Skin of body (tissue), 2 donors: ENCODE measurements around the gene MAGEF1. TPM values are rescaled to one million over a fixed set of nuclear protein-coding genes. Genes with fewer than 3 reads are reported as not detected.
A peak's percentile ranks its signal among the peaks of the same experiment; 100 is the strongest.

Experiments
- DNase-seq: peaks from one replicate; lab custom pipeline; 2025; lab: John Stamatoyannopoulos, UW
- total RNA-seq: library from RNA; depleted of rRNA; stranded (reverse); fragments of >200 nt; gene quantifications from one replicate; pipeline ENCODE4 v1.2.3, GENCODE V29; 2014

MAGEF1 gene
- total RNA-seq, 1 donor from 2014 or later = 21.3 TPM

- peak; percentile 95 for DNase-seq
Measured at GRCh38 chr3:184691397-184692231, 20.2 kb downstream of the MAGEF1 start.

- DNase-seq = no peak
Measured at GRCh38 chr3:184690192-184690883, 21.5 kb downstream of the MAGEF1 start.

DNA sequence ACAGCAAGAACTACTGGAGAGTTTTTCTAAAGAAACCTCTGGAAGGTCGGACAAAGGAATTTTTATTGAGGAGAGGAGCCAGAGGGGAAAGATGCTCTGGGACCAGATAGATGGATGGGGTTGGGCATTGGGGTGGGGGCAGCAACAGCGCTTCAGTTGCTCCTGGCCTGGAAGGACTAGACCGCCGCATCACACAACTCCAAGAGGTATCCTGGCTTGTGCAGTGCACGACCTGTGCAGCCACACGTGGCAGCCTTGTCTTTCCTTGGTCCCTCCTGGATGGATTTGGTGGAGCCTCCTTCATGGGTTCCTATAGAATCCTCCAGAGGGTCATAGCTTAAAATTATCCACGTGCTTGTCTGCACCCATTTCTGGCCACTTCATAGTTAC lies 23.0 kb downstream of the MAGEF1 start:
- no peak for DNase-seq

DNA sequence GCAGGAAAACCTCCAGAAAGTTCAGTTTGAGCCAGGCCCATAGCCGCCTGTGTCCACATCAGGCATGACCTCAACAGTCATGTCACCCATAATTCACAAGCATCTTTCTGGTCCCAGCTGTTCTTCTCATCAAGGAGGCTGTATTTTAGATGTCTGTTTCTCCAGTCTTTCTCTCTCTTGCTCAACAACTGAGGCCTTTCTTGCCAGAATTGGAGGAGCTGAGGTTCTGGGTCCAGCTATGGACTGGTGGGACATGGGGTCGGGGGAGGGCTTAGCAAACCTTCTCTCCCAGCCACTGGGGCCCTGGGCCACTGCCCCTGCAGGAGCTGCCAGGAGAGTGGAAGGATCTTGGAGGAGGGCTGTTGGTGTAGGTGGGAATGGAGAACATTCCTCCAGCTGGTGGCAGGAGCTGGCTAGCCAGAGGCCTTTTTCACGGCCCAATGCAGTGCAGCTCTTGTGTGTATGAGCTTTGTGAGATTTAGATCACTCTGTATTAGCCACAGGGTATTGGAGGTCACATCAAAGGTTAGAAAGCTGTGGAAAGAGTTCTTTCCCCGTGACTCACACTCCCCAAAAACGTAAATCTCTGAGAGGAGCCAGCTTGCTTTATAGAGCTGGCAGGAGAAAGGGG lies 23.5 kb downstream of the MAGEF1 start:
- DNase-seq = peak; percentile 58

- DNase-seq = peak; percentile 66
Measured at GRCh38 chr3:184687363-184688015, 24.4 kb downstream of the MAGEF1 start.

DNA sequence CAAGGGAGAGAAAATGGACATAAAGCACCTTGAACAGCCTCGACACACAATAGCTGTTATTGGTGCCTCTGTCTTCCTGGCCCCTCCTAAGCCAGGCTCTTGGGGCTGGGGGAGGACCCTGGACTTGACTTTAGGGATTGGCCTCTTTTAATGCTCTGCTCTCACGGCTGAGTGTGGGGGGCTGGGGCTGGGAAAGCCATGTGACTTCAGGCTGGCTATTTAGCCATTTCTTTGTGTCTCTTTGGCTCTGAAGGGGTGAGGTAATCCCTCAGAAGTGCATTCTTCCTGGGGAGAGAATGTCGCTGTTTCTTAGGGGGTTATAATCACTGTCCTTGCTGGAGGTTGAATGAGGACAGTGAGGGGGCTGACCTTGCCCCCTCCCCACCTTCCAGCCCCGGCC lies 26.2 kb downstream of the MAGEF1 start:
- DNase-seq = peak; percentile 58

GRCh38 chr3:184685055-184685454 lies 26.8 kb downstream of the MAGEF1 start:
- DNase-seq = no peak

GRCh38 chr3:184683900-184684560 lies 27.8 kb downstream of the MAGEF1 start:
- DNase-seq = no peak

- no peak for DNase-seq
Measured at GRCh38 chr3:184683234-184683633, 28.6 kb downstream of the MAGEF1 start.

- no peak for DNase-seq
Measured at GRCh38 chr3:184682671-184683070, 29.2 kb downstream of the MAGEF1 start.

- DNase-seq = no peak
Measured at GRCh38 chr3:184680385-184681345, 31.2 kb downstream of the MAGEF1 start.

DNA sequence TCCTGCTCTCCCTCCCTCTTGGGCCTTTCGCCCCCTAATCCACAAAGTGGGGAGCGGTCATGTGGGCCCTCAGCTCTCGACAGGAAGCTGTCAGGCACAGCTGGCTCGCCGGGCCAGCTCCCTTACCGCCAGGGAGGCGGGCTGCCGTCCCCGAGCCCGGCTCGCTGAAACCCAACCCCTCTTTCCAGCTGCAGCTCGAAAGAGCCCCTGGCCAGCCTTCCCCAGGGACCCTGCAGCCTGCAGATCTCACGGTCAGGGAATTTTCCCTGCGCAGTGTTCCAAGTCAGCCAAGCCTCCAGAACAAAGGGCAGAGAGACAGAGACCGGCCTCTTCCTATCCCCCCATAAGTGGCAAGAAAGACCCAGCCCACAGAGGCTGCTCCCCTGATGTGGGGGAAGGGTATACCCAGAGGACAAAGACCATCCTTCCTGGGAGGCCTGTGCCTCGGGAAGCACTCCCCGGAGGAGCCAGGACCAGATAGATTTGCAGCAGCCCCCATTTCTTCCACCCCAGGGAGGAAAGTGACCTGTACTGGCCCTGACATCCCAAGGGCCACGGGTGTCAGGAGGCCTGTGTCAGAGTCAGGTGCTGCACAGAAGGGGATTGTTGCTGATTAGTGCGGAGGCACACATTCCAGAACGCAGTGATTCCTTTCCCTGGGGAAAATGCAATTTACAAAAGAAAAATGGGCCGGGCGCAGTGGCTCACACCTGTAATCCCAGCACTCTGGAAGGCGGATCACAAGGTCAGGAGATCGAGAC lies 32.6 kb downstream of the MAGEF1 start:
- peak; percentile 75 for DNase-seq

DNA sequence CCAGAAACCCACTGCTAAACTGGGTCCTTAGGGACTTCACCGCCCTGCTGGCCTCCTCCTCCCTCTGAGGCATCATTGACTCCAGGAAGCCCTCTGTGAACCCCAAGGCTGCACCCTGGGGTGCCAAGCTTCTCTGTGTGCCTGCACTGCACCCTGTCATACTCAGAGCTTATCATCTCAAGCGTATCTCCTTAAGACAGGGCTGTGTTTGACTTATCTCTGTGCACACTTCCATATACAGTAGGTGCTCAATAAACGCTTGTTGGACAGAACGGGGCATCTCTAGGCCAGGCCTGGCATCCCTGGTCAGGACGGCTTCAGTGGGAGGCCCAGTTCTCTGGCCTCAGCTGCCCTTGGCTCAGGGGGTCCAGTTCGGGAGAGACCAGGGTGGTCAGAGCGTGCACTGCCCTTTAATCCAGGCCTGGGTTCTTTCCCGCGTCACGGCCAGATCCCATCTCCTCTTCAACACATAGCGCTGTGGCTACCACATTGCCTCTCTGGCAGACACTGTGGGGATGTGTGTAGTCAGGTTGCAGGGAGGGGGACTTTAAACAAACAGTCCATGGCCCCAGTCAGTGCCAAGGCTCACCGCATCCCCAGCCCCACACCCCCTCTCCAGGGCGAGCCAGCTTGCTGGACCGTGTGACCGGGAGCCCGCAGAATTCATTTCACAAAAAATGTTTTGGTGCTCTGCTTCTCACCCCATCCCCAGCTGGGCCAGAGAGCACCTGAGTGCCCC lies 33.4 kb downstream of the MAGEF1 start:
- no peak for DNase-seq

- no peak for DNase-seq
Measured at GRCh38 chr3:184677344-184678316, 34.2 kb downstream of the MAGEF1 start.

DNA sequence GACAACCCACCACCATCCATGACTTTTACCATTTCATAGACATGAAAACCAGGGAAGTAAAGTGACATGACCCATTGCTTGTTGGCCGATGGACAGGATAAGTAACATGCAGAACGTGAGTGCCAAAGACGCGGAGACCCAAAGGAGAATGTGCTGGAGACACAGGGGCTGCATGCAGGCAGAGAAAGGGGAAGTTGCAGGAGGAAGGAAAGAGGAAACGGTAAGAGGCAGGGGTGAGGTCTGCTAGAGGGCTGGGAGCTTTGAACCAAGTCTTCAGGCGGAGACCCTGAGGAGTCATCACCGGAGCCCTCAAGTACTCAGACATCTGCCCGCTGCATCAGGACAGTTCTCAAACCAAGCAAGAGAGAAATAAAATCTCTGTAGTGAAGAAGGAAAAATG lies 34.9 kb downstream of the MAGEF1 start:
- DNase-seq = no peak

GRCh38 chr3:184674626-184675025 lies 37.2 kb downstream of the MAGEF1 start:
- DNase-seq = no peak
